Skin epidermis (tissue), 12 donors: ENCODE data around the gene LMF1.

ENCODE experiments used
- H3K27ac ChIP-seq, 21 experiments: fragments of 200-600 bp; sonication (generic) in 11 of 21; one replicate each; pipeline ENCODE4 v1.5.0; 2020; ENCODE audit warnings: mild to moderate bottlenecking in 3 of 21, inconsistent platforms in 2 of 21, moderate library complexity in 2 of 21
- H3K4me3 ChIP-seq, 7 experiments: fragments of 200-600 bp; sonication (generic) in 2 of 7; one replicate each; pipeline ENCODE4 v1.5.0; 2020; ENCODE audit warnings: inconsistent platforms in 2 of 7, mild to moderate bottlenecking in 2 of 7, moderate library complexity in 1 of 7

LMF1 gene

GRCh38 chr16:1003391-1004347 lies 32.9 kb upstream of the LMF1 start:
- Histone ChIP-seq H3K27ac (peak overlapping the region in 3 of 21 experiments; percentile 6 to 58 (median 10)), H3K4me3 (no peak overlapping the region)

DNA sequence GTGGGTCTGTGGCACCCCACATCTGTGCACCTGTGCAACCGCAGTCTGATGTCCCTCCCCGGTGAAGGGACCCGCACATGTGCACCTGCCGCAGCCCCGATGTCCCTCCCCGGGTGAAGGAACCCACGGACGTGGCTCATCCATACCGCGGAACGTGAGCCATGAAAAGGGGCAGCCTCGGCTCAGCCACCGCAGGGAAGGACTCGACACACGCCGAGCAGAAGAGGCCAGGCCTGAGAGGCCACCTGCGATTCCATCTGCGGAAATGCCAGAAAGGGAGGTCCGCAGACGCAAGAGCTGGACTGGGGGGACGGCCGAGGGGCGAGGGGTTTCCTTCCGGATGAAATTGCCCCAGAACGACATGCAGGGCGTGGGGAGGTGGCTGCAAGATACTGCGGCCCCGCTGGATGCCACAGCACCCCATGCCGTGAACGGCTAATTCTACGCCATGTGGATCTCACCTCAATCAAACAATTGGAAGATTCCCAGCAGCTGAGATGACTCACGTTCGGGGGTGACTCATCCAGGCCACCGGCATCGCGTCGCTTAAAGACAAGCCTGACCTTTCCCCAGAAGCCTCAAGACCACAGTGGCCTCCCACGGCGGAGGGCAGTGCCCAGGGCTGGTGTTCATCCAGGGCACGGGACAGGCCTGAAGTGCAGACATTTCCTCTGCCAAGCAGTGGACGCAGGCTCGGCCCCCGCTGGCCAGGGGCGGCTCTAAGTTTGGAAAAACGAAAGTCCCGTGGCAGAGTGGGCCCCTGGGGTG lies 31.8 kb upstream of the LMF1 start:
- Histone ChIP-seq H3K4me3 (no peak overlapping the region), H3K27ac (peak overlapping the region in 1 of 21 experiments; percentile 10)

DNA sequence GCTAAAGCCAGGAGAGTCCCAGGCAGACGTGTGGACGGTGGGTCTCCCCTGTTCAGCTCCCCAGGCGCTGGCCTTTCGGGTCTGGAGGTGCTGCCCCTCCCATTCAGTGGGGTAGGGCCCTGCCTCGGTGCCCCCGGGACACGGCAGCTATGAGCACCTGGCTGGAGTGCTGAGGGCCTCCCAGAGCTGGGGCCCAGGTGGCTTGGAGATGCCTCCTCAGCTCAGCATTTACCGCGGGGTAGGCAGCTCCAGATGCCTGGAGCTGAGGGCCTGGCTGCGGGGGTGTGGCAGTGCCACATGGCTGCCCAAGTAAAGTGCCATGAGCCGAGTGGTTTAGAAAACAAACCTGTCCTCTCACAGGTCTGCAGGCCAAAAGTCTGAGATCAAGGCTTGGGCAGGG lies 30.3 kb upstream of the LMF1 start:
- H3K27ac ChIP-seq: no peak overlapping the region
- H3K4me3 ChIP-seq: no peak overlapping the region

- Histone ChIP-seq H3K4me3 (no peak overlapping the region), H3K27ac (no peak overlapping the region)
Measured at GRCh38 chr16:1000608-1001007, 29.8 kb upstream of the LMF1 start.

DNA sequence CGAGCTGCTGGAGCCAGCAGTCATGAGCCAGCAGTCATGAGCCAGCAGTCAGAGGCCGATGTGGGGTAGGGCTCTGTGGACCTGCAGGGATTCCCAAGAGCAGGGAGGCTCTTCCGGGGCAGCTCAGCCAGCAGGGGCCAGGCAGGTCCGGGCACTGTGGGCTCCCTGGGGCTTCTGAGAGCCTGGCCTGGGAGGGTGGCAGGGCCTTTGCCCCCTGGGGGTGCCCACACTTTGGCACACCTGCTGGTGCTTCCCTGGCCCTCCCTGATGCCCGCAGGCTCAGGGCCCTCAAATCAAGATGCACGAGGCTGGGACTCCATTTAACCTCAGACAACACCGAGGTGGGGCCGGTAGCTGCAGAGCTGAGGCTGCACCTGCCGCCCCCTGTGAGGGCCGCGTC lies 28.9 kb upstream of the LMF1 start:
- Histone ChIP-seq H3K27ac (no peak overlapping the region), H3K4me3 (no peak overlapping the region)

DNA sequence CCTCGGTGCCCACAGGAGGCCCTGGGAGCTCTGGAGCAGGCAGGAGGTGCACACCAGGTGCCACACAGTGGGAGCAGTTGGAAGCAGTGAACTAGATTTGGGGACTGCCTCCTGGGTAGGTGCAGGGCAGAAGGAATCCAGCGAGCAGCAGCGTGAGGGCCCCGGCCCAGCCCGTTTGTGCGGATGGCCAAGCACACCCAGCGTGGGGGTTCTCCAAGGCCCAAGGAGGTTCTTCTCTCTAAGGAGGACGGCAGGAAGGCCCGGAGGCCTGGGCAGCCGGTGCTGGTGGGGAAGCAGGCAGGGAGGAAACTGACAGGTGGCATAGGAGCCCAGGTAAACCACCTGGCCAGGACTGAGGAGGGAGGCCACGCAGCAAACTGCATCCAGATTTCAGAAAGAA lies 27.8 kb upstream of the LMF1 start:
- H3K27ac ChIP-seq: peak overlapping the region in 2 of 21 experiments; percentile 75 to 82
- H3K4me3 ChIP-seq: no peak overlapping the region

GRCh38 chr16:998211-998610 lies 27.4 kb upstream of the LMF1 start:
- H3K4me3 ChIP-seq: no peak overlapping the region
- peak overlapping the region in 6 of 21 experiments; percentile 1 to 82 (median 41) for H3K27ac ChIP-seq

DNA sequence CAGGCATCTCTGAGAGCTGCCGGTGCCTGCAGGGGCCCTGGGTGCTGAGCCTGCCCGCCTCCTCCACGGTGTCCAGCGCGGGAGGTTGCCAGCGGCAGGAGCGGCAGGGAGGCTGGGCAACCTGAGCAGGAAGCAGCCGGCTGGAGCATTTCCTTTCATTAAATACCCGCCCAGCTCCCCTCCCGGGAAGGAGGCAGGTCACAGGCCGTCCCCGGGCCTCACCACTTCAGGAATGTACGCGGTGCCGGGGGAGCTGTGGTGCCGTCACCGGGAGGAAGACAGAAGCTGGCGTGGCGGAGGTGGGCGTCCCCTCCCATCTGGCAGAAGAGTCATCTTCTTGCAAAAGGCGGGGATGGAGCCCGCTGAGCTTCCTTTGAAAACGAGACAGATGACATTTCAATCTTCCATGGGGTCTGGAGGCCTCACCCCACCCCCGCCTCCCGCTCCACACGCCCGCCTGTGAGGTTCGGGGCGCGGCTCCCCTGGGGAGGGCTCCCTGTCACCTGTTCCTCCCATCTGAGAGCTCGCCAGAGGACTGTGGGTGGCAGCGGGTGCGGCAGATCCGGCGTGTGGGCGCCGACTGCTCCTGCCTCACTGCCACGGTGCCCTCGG lies 26.8 kb upstream of the LMF1 start:
- Histone ChIP-seq H3K4me3 (peak overlapping the region in 4 of 7 experiments; percentile 3 to 19 (median 12)), H3K27ac (peak overlapping the region in 13 of 21 experiments; percentile 1 to 82 (median 31))

- Histone ChIP-seq H3K27ac (peak overlapping the region in 5 of 21 experiments; percentile 18 to 82 (median 42)), H3K4me3 (no peak overlapping the region)
Measured at GRCh38 chr16:996681-997080, 25.9 kb upstream of the LMF1 start.

DNA sequence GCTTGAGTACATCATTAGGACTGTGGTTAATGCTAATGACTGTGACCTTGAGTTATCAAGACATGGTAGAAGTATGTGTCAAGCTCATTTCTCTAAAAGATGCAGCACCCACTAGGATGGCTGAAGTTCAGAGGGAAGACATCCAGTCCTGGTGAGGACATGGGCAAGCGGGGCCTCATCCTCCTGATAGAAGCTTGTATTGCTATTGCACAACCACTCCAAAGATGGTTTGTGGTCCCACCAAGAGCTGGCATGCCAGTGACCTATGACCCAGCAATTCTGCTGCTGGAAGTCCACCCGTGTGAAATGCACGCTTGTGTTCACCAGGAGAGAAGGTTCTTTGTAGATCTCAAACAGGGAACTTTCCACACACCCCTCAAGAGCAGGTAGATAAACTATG lies 25.0 kb upstream of the LMF1 start:
- Histone ChIP-seq H3K27ac (no peak overlapping the region), H3K4me3 (no peak overlapping the region)

DNA sequence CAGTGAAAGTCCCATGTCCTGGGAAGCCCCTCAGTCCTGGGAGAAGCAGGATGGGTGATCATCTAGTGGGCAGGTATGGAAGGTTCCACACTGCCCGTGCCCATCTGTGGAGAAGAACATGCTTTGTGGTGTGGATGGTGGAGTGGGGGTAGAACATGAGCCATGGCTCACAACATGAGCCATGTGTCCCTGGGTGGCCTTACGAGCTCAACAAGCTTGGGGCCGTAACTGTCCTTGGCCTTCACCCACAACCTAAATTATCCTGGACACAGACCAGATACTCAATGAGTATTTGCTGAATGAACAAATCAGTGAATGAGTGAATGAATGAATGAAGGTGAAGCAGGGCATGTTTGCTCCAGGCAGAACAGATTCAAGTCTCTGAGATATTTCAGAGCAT lies 24.3 kb upstream of the LMF1 start:
- H3K4me3 ChIP-seq: no peak overlapping the region
- no peak overlapping the region for H3K27ac ChIP-seq

DNA sequence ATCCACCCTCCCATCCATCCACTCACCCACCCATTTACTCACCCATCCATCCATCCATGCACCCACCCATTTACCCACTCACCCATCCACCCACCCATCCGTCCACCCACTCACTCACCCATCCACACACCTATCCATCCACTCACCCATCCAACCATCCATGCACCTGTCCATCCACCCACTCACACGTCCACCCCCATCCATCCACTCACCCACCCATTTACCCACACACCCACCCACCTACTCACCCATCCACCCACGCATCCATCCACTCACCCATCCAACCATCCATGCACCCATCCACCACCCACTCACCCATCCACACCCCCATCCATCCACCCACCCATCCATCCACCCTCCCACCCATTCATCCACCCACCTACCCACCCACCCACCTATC lies 22.9 kb upstream of the LMF1 start:
- H3K27ac ChIP-seq: no peak overlapping the region
- H3K4me3 ChIP-seq: no peak overlapping the region

GRCh38 chr16:991773-992172 lies 21.0 kb upstream of the LMF1 start:
- Histone ChIP-seq H3K4me3 (no peak overlapping the region), H3K27ac (no peak overlapping the region)

- H3K4me3 ChIP-seq: no peak overlapping the region
- no peak overlapping the region for H3K27ac ChIP-seq
Measured at GRCh38 chr16:991345-991744, 20.6 kb upstream of the LMF1 start.

GRCh38 chr16:990516-991291 lies 19.9 kb upstream of the LMF1 start:
- Histone ChIP-seq H3K4me3 (no peak overlapping the region), H3K27ac (no peak overlapping the region)

DNA sequence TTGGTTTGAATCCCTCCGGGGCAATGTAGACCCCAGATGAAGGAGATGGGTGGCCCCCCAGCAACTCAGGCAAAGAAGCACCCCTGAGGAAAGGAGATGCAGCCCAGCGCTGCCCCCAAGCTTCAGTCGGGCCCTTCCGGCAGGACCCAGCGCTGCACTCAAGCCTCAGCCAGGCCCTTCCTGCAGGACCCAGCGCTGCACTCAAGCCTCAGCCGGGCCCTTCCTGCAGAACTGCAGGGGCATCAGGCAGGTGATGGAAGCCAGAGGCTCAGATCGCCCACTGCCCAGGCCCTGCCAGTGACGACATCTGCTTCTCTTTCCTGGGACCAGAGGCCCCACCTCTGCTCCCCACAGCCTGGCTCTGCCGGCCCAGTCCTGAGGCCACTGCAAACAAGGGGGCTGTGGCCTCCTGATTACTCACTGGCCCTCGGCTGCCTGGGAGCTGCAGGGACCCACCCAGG lies 18.6 kb upstream of the LMF1 start:
- Histone ChIP-seq H3K27ac (no peak overlapping the region), H3K4me3 (no peak overlapping the region)

DNA sequence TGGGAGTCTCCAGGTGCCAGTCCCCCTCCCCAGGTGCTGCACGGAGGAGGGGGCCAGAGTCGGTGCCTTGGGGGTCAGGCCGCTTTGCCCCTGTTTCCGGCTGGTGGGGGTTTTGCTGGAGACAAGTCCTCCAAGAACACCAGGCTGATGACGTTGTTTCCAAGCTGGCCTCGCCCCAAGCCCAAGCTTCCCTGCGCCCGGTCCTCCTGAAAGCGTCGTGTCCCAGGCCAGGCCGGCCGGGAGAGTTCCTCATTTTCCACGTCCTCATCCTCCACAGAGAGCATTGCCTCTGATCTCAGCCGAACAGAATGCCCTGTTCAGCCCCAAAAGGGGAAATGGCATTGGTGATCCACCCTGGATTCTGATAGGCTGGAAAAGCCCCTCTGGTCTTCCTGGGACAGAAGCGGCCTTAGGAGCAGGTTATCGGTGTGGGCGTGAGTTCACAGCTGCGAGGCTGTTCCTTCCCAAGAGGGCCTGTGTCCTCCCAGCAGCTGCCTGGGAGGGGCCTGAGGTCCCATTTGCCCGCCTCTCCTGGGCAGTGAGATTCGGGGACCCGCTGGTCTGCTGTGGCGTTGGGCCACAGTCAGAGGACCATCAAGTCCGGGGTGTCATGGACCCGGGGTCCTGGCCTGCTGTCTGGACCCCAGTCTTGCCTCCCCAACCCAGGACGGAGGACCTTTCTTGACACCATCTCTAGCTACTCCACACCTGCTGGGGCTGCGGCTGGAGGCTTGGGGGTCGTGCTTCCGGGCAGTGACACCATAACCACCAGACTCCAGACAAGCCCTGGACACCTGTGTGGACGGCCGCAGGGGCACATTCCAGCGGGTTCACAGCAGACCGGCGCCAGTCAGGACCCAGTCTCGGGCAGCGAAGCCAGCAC lies 17.9 kb upstream of the LMF1 start:
- Histone ChIP-seq H3K4me3 (no peak overlapping the region), H3K27ac (no peak overlapping the region)

DNA sequence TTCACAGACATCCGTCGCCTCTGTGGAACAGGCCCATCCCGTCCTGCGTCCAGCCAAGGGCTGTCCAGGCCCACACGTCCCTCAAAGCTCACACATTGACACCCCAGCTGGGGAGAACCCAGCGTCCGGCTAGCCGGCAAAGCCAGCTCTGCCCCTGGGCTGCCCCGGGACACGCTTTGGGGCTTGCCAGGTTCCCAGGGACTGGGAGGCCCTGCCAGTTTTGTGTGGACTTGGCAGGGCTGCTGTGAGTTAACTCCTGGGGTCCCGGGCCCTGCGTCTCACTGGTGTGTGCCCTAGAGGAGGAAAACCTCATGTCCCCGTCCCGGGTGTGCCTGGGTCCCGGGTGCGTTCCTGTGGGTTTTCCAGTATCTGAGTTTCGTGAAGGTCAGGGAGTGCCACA lies 17.1 kb upstream of the LMF1 start:
- Histone ChIP-seq H3K27ac (no peak overlapping the region), H3K4me3 (no peak overlapping the region)
